Activated CD4-positive, alpha-beta memory T cell treated with anti-CD3 and anti-CD28 coated beads, Interleukin-2, amount 10 ng/mL, durations not matched to agents 7 days and 5 days (primary cell): Measurements from ENCODE around the gene SCN10A. TPM values are rescaled to one million over a fixed set of nuclear protein-coding genes. Genes with fewer than 3 reads are reported as not detected.

Source experiments
- CTCF ChIA-PET: fragments of 350-600 bp; sonication (Branson Sonifier 250); formaldehyde crosslinking; loops from one replicate; lab custom pipeline; 2021; ENCODE audit warnings: antibody characterized with exemption, inconsistent platforms; lab: Charles Lee
- POLR2A ChIA-PET: fragments of 350-600 bp; sonication (Branson Sonifier 250); formaldehyde crosslinking; loops from one replicate; lab custom pipeline; 2021; ENCODE audit warnings: antibody characterized with exemption; lab: Charles Lee
- DNase-seq: peaks from one replicate; pipeline ENCODE4 v3.0.0-alpha.2; 2020
- H3K27ac Mint-ChIP-seq: one replicate; pipeline ENCODE4 v1.8.0; 2021; ENCODE audit warnings: mild to moderate bottlenecking, mixed read lengths
- H3K27me3 Mint-ChIP-seq: one replicate; pipeline ENCODE4 v1.8.0; 2021; ENCODE audit warnings: mixed read lengths
- H3K36me3 Mint-ChIP-seq: one replicate; pipeline ENCODE4 v1.8.0; 2021; ENCODE audit warnings: low read depth, mixed read lengths
- H3K4me1 Mint-ChIP-seq: one replicate; pipeline ENCODE4 v1.8.0; 2021; ENCODE audit warnings: mixed read lengths
- H3K4me3 Mint-ChIP-seq: one replicate; pipeline ENCODE4 v1.8.0; 2021; ENCODE audit warnings: mild to moderate bottlenecking, mixed read lengths
- H3K9me3 Mint-ChIP-seq: one replicate; pipeline ENCODE4 v1.8.0; 2021; ENCODE audit warnings: mixed read lengths
- total RNA-seq, 2 experiments: library from RNA; stranded (reverse); gene quantifications; one replicate each; pipeline ENCODE4 v1.2.3, GENCODE V29; 2021

The SCN10A gene
- total RNA-seq, 2 experiments from 2014 or later = not detected

GRCh38 chr3:38824349-38824748 lies 8.3 kb upstream of the SCN10A start:
- CTCF ChIA-PET = no interaction called here
- POLR2A ChIA-PET = no interaction called here
- H3K27ac Mint-ChIP-seq = no peak overlapping the region
- H3K4me1 Mint-ChIP-seq = no peaks in the 10 kb centered on the region
- H3K36me3 Mint-ChIP-seq = no peaks in the 10 kb centered on the region
- DNase-seq = no peak
- H3K27me3 Mint-ChIP-seq = peaks cover 14% of the 10 kb centered on the region
- no peaks in the 10 kb centered on the region for H3K9me3 Mint-ChIP-seq
- H3K4me3 Mint-ChIP-seq = no peak overlapping the region

DNA sequence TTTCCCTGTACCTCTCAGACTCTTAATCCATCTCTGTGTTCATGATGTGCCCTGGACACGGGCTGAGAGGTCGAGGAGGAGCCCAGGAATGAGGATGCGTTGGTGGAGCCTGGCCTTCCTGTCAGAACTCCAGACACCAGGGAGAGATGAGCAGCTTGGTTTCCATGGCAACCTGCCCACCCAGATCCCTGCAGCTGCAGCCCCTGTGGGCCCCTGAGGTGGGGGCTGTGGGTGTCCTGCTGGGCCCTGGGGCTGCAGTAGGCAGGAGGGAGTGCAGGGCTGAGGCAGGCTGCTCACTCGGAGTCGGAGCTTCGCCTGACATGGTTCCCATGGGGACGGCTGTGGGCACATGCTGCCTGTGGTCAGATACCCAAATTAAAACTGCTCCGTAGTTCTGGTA lies 7.7 kb upstream of the SCN10A start:
- peaks cover 14% of the 10 kb centered on the region for H3K27me3 Mint-ChIP-seq
- CTCF ChIA-PET = no interaction called here
- DNase-seq = no peak
- no peaks in the 10 kb centered on the region for H3K36me3 Mint-ChIP-seq
- no peak overlapping the region for H3K27ac Mint-ChIP-seq
- H3K4me3 Mint-ChIP-seq = no peak overlapping the region
- POLR2A ChIA-PET = no interaction called here
- no peaks in the 10 kb centered on the region for H3K4me1 Mint-ChIP-seq
- H3K9me3 Mint-ChIP-seq = no peaks in the 10 kb centered on the region

DNA sequence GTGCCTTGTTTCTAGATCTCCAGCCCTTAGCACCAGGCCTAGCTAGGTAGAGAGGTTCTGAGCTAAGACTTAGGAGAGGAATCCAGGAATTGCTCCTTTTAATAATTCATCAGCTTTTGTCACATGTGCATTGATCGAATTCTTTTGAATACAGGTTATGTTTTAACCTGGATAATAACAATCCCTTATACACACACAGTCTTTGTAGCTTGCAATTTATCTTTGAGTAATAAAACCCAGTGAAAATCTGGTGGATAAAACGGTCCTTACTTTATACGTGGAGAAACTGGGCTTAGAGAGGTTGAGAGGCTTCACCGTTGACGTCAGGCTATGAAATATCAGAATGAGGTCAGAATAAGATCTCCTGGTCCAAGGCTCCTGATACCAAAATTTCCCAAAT lies 7.2 kb upstream of the SCN10A start:
- Mint-ChIP-seq H3K27me3 (peaks cover 14% of the 10 kb centered on the region), H3K36me3 (no peaks in the 10 kb centered on the region), H3K9me3 (no peaks in the 10 kb centered on the region), H3K4me1 (no peaks in the 10 kb centered on the region), H3K4me3 (no peak overlapping the region), H3K27ac (no peak overlapping the region)
- no peak for DNase-seq
- POLR2A ChIA-PET = no interaction called here
- CTCF ChIA-PET = no interaction called here

- no peak for DNase-seq
- H3K36me3 Mint-ChIP-seq = no peaks in the 10 kb centered on the region
- no peak overlapping the region for H3K27ac Mint-ChIP-seq
- ChIA-PET POLR2A (no interaction called here), CTCF (no interaction called here)
- peaks cover 4% of the 10 kb centered on the region for H3K27me3 Mint-ChIP-seq
- no peak overlapping the region for H3K4me3 Mint-ChIP-seq
- no peaks in the 10 kb centered on the region for H3K4me1 Mint-ChIP-seq
- H3K9me3 Mint-ChIP-seq = no peaks in the 10 kb centered on the region
These were observed 4.2 kb downstream of the SCN10A start for GRCh38 chr3:38811822-38812221.

DNA sequence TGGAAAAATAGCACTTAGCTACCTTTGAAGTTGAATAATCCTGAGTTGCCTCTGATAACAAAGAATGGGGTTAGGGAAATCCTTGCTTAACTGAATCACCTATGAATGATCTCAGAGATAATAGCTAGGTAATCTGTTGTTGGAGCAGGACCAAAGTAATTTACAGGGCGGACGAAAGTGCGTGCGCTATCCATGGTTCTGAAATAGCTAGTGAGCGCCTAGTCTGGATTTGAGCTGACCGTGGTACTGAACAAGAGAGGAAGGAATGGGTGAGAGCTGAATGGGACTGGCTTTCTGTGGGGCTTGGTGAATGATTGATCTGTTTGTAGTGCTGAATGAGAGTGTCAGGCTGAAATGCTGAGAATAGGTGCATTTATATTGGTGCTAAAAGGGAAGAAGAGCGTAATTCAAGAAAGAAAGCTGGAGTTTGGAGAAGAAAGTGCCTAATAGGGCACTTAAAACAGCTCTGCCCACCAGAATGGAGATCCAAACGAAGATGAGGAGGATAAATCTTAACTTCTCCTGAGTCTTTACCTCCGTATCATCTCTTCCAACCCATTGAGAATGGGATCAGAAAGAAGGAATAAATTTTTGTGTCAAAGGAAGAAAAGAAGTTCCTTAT lies 10.1 kb downstream of the SCN10A start:
- DNase-seq = peak; percentile 57
- ChIA-PET POLR2A (no interaction called here), CTCF (no interaction called here)
- Mint-ChIP-seq H3K27ac (no peak overlapping the region), H3K36me3 (no peaks in the 10 kb centered on the region), H3K27me3 (peaks cover 7% of the 10 kb centered on the region), H3K4me1 (no peaks in the 10 kb centered on the region), H3K4me3 (no peak overlapping the region), H3K9me3 (peaks cover 3% of the 10 kb centered on the region)

- Mint-ChIP-seq H3K4me3 (no peak overlapping the region), H3K36me3 (no peaks in the 10 kb centered on the region), H3K27me3 (peaks cover 7% of the 10 kb centered on the region), H3K27ac (no peak overlapping the region), H3K9me3 (peaks cover 3% of the 10 kb centered on the region), H3K4me1 (no peaks in the 10 kb centered on the region)
- ChIA-PET CTCF (no interaction called here), POLR2A (no interaction called here)
- DNase-seq = no peak
These were observed 11.0 kb downstream of the SCN10A start for GRCh38 chr3:38805004-38805403.

GRCh38 chr3:38800511-38800910 lies 15.5 kb downstream of the SCN10A start:
- ChIA-PET POLR2A (no interaction called here), CTCF (no interaction called here)
- H3K27me3 Mint-ChIP-seq = peaks cover 7% of the 10 kb centered on the region
- H3K27ac Mint-ChIP-seq = no peak overlapping the region
- H3K4me1 Mint-ChIP-seq = no peaks in the 10 kb centered on the region
- no peak for DNase-seq
- no peaks in the 10 kb centered on the region for H3K9me3 Mint-ChIP-seq
- H3K36me3 Mint-ChIP-seq = no peaks in the 10 kb centered on the region
- no peak overlapping the region for H3K4me3 Mint-ChIP-seq

DNA sequence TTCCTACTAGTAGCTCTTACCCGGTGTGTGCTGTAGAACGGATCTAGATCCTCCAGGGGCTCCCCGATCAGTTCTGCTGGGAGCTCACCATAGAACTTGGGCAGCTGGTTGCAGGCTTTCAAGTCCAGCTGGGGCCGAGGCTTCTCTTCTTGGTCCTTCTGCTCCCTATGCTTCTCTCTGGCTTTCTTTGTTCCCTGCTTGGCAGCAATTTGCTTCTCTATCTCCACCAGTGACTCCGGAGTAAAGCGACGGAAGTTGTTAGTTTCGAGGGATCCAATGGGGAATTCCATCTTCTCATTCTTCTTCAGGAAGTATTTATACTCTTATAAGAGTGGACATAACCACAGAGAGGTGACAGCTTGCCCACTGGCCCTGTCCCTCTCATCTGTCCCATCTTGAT lies 22.3 kb downstream of the SCN10A start:
- H3K36me3 Mint-ChIP-seq = no peaks in the 10 kb centered on the region
- H3K27ac Mint-ChIP-seq = no peak overlapping the region

DNA sequence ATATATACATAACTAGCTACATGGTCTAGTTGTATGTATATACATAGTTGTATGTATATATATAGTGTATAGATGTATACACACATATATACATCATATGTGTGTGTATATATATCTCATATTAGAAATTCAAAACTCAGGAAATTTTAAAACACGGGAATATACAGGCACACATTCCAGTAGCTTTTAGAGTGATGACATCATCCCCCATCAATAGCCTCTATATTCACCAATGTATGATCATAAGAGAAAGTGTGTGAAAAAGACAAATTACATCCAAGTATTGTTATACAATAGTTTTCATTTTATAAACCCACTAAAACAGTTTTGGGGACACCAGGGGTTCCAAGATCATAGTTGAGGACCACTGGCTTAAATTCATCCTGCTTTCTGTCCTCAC lies 23.0 kb downstream of the SCN10A start:
- H3K27me3 Mint-ChIP-seq = peaks cover 4% of the 10 kb centered on the region
- ChIA-PET CTCF (no interaction called here), POLR2A (no interaction called here)
- H3K27ac Mint-ChIP-seq = no peak overlapping the region
- H3K9me3 Mint-ChIP-seq = no peaks in the 10 kb centered on the region
- DNase-seq = no peak
- H3K4me3 Mint-ChIP-seq = no peak overlapping the region
- H3K4me1 Mint-ChIP-seq = no peaks in the 10 kb centered on the region
- no peaks in the 10 kb centered on the region for H3K36me3 Mint-ChIP-seq

More for the DNA sequence above, 22.3 kb downstream of the SCN10A start:
- Mint-ChIP-seq H3K4me3 (no peak overlapping the region), H3K9me3 (no peaks in the 10 kb centered on the region), H3K4me1 (no peaks in the 10 kb centered on the region), H3K27me3 (peaks cover 4% of the 10 kb centered on the region)
- POLR2A ChIA-PET = no interaction called here
- CTCF ChIA-PET = no interaction called here
- DNase-seq = no peak

DNA sequence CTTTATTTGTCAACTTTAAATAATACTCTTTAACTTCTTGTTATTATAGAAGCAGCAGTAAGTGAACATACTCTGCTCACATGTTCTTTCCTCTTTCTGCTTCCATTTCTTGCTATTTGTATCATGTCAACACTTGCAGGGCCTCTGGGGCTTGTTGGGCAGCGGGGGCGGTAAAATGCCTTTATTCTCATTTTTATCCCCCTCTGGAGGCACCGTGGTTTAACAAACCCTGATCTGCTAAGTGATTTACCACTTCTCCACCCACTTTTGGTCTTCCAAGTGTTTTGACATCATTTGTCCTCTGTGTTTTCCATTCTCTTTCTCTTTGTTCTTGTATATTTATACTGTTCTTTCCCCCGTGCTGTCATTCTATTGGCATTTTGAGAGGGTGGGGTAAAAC lies 33.9 kb downstream of the SCN10A start:
- H3K4me1 Mint-ChIP-seq = no peaks in the 10 kb centered on the region
- H3K27ac Mint-ChIP-seq = no peak overlapping the region
- no peaks in the 10 kb centered on the region for H3K9me3 Mint-ChIP-seq
- ChIA-PET CTCF (no interaction called here), POLR2A (no interaction called here)
- H3K4me3 Mint-ChIP-seq = no peak overlapping the region
- no peaks in the 10 kb centered on the region for H3K36me3 Mint-ChIP-seq
- peaks cover 14% of the 10 kb centered on the region for H3K27me3 Mint-ChIP-seq
- no peak for DNase-seq

DNA sequence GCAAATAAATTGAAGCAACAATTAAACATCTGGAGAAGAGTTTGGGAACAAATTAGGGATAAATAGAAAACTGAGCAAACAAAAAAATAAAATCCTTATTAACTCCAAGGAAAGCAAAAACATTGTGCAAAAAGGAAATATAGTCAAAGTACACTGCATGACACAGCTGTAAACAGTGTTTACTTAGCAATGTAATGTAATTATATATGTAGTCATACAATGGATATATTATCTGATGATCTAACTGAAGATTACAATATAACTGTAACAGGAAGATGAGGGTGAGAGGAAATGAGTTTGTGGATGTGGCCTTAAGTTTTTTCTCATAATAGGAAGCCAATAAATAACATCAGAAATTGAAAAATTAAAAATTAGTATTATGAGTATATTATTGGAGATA lies 42.5 kb downstream of the SCN10A start:
- Mint-ChIP-seq H3K27ac (no peak overlapping the region), H3K27me3 (peaks cover 4% of the 10 kb centered on the region)
- POLR2A ChIA-PET = no interaction called here

DNA sequence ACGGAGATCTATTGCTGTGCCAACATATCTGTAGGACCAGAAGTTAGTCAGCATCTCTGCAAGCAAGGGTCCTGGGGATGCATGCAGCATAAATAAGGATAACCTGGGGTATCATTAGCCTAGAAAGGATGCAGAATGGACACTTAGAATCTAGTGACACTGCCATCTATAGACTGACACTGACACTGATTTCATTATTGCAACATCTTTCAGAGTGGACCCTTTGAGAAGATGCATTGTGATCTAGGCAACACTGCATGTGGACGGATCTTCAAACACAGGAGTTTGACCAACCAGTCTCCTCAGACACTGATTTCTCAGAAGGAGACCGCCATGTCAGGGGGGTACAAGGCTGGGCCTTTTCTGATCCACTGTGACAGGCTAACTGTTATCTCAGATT lies 52.4 kb downstream of the SCN10A start:
- Mint-ChIP-seq H3K4me1 (no peaks in the 10 kb centered on the region), H3K4me3 (no peak overlapping the region), H3K27ac (no peak overlapping the region), H3K36me3 (no peaks in the 10 kb centered on the region), H3K9me3 (no peaks in the 10 kb centered on the region), H3K27me3 (peaks cover 15% of the 10 kb centered on the region)
- CTCF ChIA-PET = no interaction called here
- POLR2A ChIA-PET = no interaction called here
- no peak for DNase-seq

More for the DNA sequence above, 42.5 kb downstream of the SCN10A start:
- CTCF ChIA-PET = no interaction called here
- Mint-ChIP-seq H3K36me3 (no peaks in the 10 kb centered on the region), H3K4me1 (no peaks in the 10 kb centered on the region), H3K4me3 (no peak overlapping the region), H3K9me3 (peaks cover 3% of the 10 kb centered on the region)
- DNase-seq = no peak

- H3K27ac Mint-ChIP-seq = no peak overlapping the region
- H3K4me1 Mint-ChIP-seq = no peaks in the 10 kb centered on the region
- CTCF ChIA-PET = no interaction called here
- POLR2A ChIA-PET = no interaction called here
- no peaks in the 10 kb centered on the region for H3K27me3 Mint-ChIP-seq
- H3K9me3 Mint-ChIP-seq = no peaks in the 10 kb centered on the region
- no peak overlapping the region for H3K4me3 Mint-ChIP-seq
- no peak for DNase-seq
- no peaks in the 10 kb centered on the region for H3K36me3 Mint-ChIP-seq
These were observed 57.5 kb downstream of the SCN10A start for GRCh38 chr3:38758557-38758956.

DNA sequence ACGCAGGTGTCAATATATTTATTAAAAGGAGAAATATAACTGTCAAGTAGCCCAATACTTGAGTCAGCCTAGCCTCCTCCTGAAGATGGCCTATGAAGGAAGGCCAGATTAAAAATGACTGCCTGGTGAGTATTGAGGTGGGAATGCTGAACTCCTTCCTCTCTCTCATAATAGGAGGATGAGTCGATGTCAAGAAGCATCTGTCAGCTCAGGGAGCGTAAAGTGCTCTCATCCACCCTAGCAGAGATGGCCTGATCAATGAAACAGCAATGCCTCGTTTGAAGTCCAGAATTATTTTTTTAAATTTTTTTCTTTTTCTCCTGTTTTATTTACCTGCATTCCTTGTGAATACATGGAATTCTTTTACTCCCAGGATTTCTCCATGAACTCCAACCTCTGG lies 58.3 kb downstream of the SCN10A start:
- no peaks in the 10 kb centered on the region for H3K27me3 Mint-ChIP-seq
- no peaks in the 10 kb centered on the region for H3K9me3 Mint-ChIP-seq
- H3K36me3 Mint-ChIP-seq = no peaks in the 10 kb centered on the region
- DNase-seq = no peak
- CTCF ChIA-PET = no interaction called here
- no peak overlapping the region for H3K4me3 Mint-ChIP-seq
- H3K27ac Mint-ChIP-seq = no peak overlapping the region
- POLR2A ChIA-PET = no interaction called here
- H3K4me1 Mint-ChIP-seq = no peaks in the 10 kb centered on the region
